SK-N-SH (cell line): ENCODE data around the gene ATP2B1. TPM values are rescaled to one million over a fixed set of nuclear protein-coding genes. Genes with fewer than 3 reads are reported as not detected.

ENCODE experiments used
- CTCF ChIA-PET: fragments of 300-600, 350-600 bp; formaldehyde crosslinking; extraction: SDS; loops from one replicate; lab custom pipeline; 2021; lab: Yijun Ruan, JAX
- POLR2A ChIA-PET: fragments of 350-600 bp; sonication (Branson Sonifier 250); formaldehyde crosslinking; extraction: SDS; loops from one replicate; lab custom pipeline; 2020; ENCODE audit warnings: antibody characterized with exemption, inconsistent platforms; lab: Yijun Ruan, JAX
- DNase-seq: peaks from one replicate; pipeline ENCODE4 v3.0.0; 2012
- H2AFZ ChIP-seq: fragments of 200-600 bp; sonication (generic); 2 replicates; pipeline ENCODE4 v1.8.1; 2016; ENCODE audit warnings: antibody characterized with exemption, mild to moderate bottlenecking, low read depth
- H3F3A ChIP-seq: fragments of 200-600 bp; sonication (generic); replicated peaks from 2 replicates; pipeline ENCODE3; 2016; ENCODE audit warnings: antibody characterized with exemption, mild to moderate bottlenecking; ENCODE audit not compliant: insufficient read depth
- H3K27ac ChIP-seq, 2 experiments: fragments of 200-500 bp in 1 of 2; fragments of 200-600 bp in 1 of 2; sonication (Bioruptor generic) in 1 of 2; sonication (generic), shearing (Covaris generic) in 1 of 2; 2 replicates each; pipeline versions ENCODE4 v1.5.1 to v1.6.1; 2014 to 2016; ENCODE audit warnings: low read depth in 2 of 2, inconsistent platforms in 1 of 2, low read length in 1 of 2, mild to moderate bottlenecking in 1 of 2, mixed read lengths in 1 of 2
- H3K27me3 ChIP-seq: fragments of 200-600 bp; sonication (generic), shearing (Covaris generic); 2 replicates; pipeline ENCODE4 v1.6.1; 2016; ENCODE audit warnings: mixed run types; ENCODE audit not compliant: insufficient read depth
- H3K36me3 ChIP-seq, 2 experiments: fragments of 200-500 bp in 1 of 2; fragments of 200-600 bp in 1 of 2; sonication (Bioruptor generic) in 1 of 2; sonication (generic) in 1 of 2; replicated peaks in 1 of 2; 2 replicates each; pipeline versions ENCODE3 to v1.5.1; 2014 to 2016; ENCODE audit warnings: low read length in 1 of 2, mild to moderate bottlenecking in 1 of 2; ENCODE audit not compliant: insufficient read depth in 2 of 2, control insufficient read depth in 1 of 2
- H3K4me1 ChIP-seq, 2 experiments: fragments of 200-500 bp in 1 of 2; fragments of 200-600 bp in 1 of 2; sonication (Bioruptor generic) in 1 of 2; sonication (generic), shearing (Covaris generic) in 1 of 2; 2 replicates each; pipeline versions ENCODE4 v1.5.1 to v1.6.1; 2014 to 2016; ENCODE audit warnings: low read depth in 1 of 2, low read length in 1 of 2, mixed run types in 1 of 2; ENCODE audit not compliant: insufficient read depth in 2 of 2, control insufficient read depth in 1 of 2
- H3K4me2 ChIP-seq: fragments of 200-600 bp; sonication (generic), shearing (Covaris generic); 2 replicates; pipeline ENCODE4 v1.6.1; 2017; ENCODE audit warnings: mixed run types
- H3K4me3 ChIP-seq, 2 experiments: fragments of 200-500 bp in 1 of 2; fragments of 200-600 bp in 1 of 2; sonication (Bioruptor generic) in 1 of 2; sonication (generic), shearing (Covaris generic) in 1 of 2; 2 replicates each; pipeline versions ENCODE4 v1.5.1 to v1.8.1; 2014 to 2016; ENCODE audit warnings: low read depth in 2 of 2, inconsistent platforms in 1 of 2, low read length in 1 of 2, mild to moderate bottlenecking in 1 of 2, mixed read lengths in 1 of 2, moderate library complexity in 1 of 2
- H3K79me2 ChIP-seq: fragments of 200-600 bp; sonication (generic); 2 replicates; pipeline ENCODE4 v1.8.1; 2017; ENCODE audit warnings: mild to moderate bottlenecking; ENCODE audit not compliant: insufficient read depth
- H3K9ac ChIP-seq: fragments of 200-600 bp; sonication (generic); 2 replicates; pipeline ENCODE4 v1.6.1; 2017; ENCODE audit warnings: mixed run types
- H3K9me2 ChIP-seq: fragments of 200-600 bp; sonication (generic); 2 replicates; pipeline ENCODE4 v1.6.1; 2017; ENCODE audit warnings: mixed run types
- H3K9me3 ChIP-seq: fragments of 200-600 bp; sonication (generic); 2 replicates; pipeline ENCODE4 v1.6.1; 2017; ENCODE audit warnings: mixed run types, mild to moderate bottlenecking, moderate library complexity
- H4K20me1 ChIP-seq: fragments of 200-600 bp; sonication (generic); 2 replicates; pipeline ENCODE4 v1.6.1; 2017; ENCODE audit warnings: mild to moderate bottlenecking, mixed run types; ENCODE audit not compliant: insufficient read depth
- CHD2 ChIP-seq: fragments of 150-350 bp; IDR thresholded peaks from 2 replicates; pipeline ENCODE4 v1.6.1; 2018; ENCODE audit warnings: low read length; ENCODE audit not compliant: partially characterized antibody
- EZH2phosphoT487 ChIP-seq: fragments of 200-600 bp; sonication (generic); IDR thresholded peaks from 2 replicates; pipeline ENCODE4 v1.6.1; 2017; ENCODE audit warnings: low read depth, mixed run types, mild to moderate bottlenecking, antibody characterized with exemption, moderate library complexity, borderline replicate concordance
- FOSL2 ChIP-seq: IDR thresholded peaks from 2 replicates; pipeline ENCODE4 v1.4.0; 2012; ENCODE audit warnings: low read depth, mild to moderate bottlenecking, moderate library complexity, borderline replicate concordance
- GABPA ChIP-seq: IDR thresholded peaks from 2 replicates; pipeline ENCODE4 v1.4.0; 2012; ENCODE audit warnings: low read depth, mild to moderate bottlenecking
- JUND ChIP-seq: IDR thresholded peaks from 2 replicates; pipeline ENCODE4 v1.4.0; 2012
- MEF2A ChIP-seq: IDR thresholded peaks from 2 replicates; pipeline ENCODE4 v1.4.0; 2012; ENCODE audit warnings: low read depth, borderline replicate concordance
- MXI1 ChIP-seq: IDR thresholded peaks from 2 replicates; pipeline ENCODE4 v1.6.1; 2012; ENCODE audit warnings: mild to moderate bottlenecking, low read depth, low read length, improper control_type of control experiment
- RXRA ChIP-seq: IDR thresholded peaks from 2 replicates; pipeline ENCODE4 v1.4.0; 2012; ENCODE audit warnings: low read depth, mild to moderate bottlenecking, borderline replicate concordance
- SMC3 ChIP-seq: IDR thresholded peaks from 2 replicates; pipeline ENCODE4 v1.6.1; 2012; ENCODE audit warnings: low read depth, low read length, improper control_type of control experiment
- TAF1 ChIP-seq: IDR thresholded peaks from 2 replicates; pipeline ENCODE4 v1.6.1; 2012; ENCODE audit warnings: low read depth, mild to moderate bottlenecking, low read length, moderate library complexity, borderline replicate concordance
- WGBS: methylation state at CpG from one replicate; pipeline ENCODE4 v1.1.6; 2017; ENCODE audit warnings: low lambda C conversion rate; 5-methylcytosine and 5-hydroxymethylcytosine counted together
- polyA plus RNA-seq, 3 experiments: library from polyadenylated mRNA; depleted of rRNA; stranded (reverse); fragments of >200 nt; gene quantifications; 2 replicates each; pipeline ENCODE4 v1.2.3, GENCODE V29; 2012
- TF ChIP-seq, protein P1 (sequence below): IDR thresholded peaks from 2 replicates; pipeline ENCODE4 v1.6.1; 2012; ENCODE audit warnings: mild to moderate bottlenecking, low read depth, low read length, moderate library complexity
- TF ChIP-seq, protein P2 (sequence below): fragments of 150-350 bp; IDR thresholded peaks from 2 replicates; pipeline ENCODE4 v1.6.1; 2017; ENCODE audit warnings: antibody characterized with exemption, low read length, low read depth, borderline replicate concordance
- TF ChIP-seq, protein P3 (sequence below): IDR thresholded peaks from 2 replicates; pipeline ENCODE4 v1.4.0; 2012; ENCODE audit warnings: low read depth, borderline replicate concordance
- TF ChIP-seq, protein P4 (sequence below): IDR thresholded peaks from 2 replicates; pipeline ENCODE4 v1.4.0; 2012; ENCODE audit warnings: low read depth
- TF ChIP-seq, protein P5 (sequence below): IDR thresholded peaks from 2 replicates; pipeline ENCODE4 v1.4.0; 2012; ENCODE audit warnings: low read depth, borderline replicate concordance

The ATP2B1 gene
- polyA plus RNA-seq, 1 of the 3 experiments (the other 2 are of a cell fraction) = 4.3 TPM

DNA sequence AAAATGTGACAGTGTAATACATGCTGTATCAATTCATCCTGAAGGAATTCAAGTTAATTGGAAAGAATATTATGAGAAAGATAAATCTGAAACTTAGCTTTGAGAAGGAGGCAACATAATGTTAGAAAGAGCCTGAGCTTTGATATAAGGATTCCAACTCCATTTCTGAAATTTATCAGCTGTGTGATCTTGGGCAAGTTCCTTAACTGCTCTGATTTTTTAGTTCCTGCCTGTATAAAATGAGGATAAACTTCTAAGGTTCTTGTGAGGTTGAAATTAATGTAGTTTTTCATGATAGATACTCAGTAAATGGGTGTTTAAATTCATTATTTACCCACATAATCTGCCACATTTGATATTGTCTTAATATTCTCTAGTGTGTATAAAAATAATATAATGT lies 14.6 kb upstream of the ATP2B1 start:
- POLR2A ChIA-PET = no interaction called here
- CTCF ChIA-PET = interaction anchor here (1.2 kb wide), 1 partner anchor 13 kb away, joined by 4 read pairs; no protein-coding TSS in a partner anchor
- no peak for DNase-seq

DNA sequence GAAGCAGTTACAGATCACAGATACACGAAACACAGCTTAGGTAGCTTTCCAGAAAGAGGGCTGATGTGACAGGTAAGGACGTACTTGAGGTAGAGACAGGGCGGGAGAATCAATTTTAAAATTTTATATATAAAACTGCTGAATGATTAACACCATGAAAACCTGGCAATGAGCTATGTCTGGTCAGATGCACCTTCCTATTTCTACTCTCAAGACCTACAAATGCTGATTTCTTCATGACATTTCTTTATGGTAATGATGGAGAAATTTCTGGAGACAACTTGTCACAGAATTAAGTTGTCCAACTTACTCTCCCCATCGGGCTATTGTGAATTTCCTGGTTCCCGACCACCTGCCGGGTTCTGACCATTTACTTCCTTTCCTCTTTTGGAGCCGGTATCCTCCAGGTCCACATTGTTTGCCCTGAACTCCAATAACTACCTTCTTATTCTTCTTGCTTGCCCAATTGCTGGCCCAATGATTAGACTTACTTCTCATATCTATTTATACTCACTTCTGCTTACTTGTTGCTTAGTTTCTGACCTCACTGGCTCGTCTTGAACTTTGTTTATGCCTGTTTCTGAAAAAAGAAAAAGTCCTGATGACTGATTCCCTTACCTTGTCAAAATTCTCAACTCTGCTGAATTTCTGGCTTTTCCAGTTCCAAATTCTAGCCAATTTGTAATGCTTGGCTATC lies 12.8 kb upstream of the ATP2B1 start:
- Histone ChIP-seq H3K27me3 (no peaks in the 10 kb centered on the region), H4K20me1 (no peaks in the 10 kb centered on the region), H3K9ac (no peak overlapping the region), H3K79me2 (no peaks in the 10 kb centered on the region), H3F3A (no peaks in the 10 kb centered on the region), H3K9me2 (no peaks in the 10 kb centered on the region), H3K4me3 (no peak overlapping the region), H3K4me1 (no peaks in the 10 kb centered on the region), H3K27ac (no peak overlapping the region), H3K4me2 (no peak overlapping the region), H2AFZ (no peak overlapping the region), H3K9me3 (no peaks in the 10 kb centered on the region), H3K36me3 (no peaks in the 10 kb centered on the region)
- no peak for DNase-seq
- TF ChIP-seq, protein P1, sequence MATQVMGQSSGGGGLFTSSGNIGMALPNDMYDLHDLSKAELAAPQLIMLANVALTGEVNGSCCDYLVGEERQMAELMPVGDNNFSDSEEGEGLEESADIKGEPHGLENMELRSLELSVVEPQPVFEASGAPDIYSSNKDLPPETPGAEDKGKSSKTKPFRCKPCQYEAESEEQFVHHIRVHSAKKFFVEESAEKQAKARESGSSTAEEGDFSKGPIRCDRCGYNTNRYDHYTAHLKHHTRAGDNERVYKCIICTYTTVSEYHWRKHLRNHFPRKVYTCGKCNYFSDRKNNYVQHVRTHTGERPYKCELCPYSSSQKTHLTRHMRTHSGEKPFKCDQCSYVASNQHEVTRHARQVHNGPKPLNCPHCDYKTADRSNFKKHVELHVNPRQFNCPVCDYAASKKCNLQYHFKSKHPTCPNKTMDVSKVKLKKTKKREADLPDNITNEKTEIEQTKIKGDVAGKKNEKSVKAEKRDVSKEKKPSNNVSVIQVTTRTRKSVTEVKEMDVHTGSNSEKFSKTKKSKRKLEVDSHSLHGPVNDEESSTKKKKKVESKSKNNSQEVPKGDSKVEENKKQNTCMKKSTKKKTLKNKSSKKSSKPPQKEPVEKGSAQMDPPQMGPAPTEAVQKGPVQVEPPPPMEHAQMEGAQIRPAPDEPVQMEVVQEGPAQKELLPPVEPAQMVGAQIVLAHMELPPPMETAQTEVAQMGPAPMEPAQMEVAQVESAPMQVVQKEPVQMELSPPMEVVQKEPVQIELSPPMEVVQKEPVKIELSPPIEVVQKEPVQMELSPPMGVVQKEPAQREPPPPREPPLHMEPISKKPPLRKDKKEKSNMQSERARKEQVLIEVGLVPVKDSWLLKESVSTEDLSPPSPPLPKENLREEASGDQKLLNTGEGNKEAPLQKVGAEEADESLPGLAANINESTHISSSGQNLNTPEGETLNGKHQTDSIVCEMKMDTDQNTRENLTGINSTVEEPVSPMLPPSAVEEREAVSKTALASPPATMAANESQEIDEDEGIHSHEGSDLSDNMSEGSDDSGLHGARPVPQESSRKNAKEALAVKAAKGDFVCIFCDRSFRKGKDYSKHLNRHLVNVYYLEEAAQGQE = no peak
- TF ChIP-seq, protein P2, sequence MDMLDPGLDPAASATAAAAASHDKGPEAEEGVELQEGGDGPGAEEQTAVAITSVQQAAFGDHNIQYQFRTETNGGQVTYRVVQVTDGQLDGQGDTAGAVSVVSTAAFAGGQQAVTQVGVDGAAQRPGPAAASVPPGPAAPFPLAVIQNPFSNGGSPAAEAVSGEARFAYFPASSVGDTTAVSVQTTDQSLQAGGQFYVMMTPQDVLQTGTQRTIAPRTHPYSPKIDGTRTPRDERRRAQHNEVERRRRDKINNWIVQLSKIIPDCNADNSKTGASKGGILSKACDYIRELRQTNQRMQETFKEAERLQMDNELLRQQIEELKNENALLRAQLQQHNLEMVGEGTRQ = no peak
- TF ChIP-seq SMC3 (no peak), MEF2A (no peak), FOSL2 (no peak), TAF1 (no peak), MXI1 (no peak), RXRA (no peak), CHD2 (no peak), GABPA (no peak), EZH2phosphoT487 (no peak)
- TF ChIP-seq, protein P3, sequence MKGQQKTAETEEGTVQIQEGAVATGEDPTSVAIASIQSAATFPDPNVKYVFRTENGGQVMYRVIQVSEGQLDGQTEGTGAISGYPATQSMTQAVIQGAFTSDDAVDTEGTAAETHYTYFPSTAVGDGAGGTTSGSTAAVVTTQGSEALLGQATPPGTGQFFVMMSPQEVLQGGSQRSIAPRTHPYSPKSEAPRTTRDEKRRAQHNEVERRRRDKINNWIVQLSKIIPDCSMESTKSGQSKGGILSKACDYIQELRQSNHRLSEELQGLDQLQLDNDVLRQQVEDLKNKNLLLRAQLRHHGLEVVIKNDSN = no peak
- 78% methylated on average over 8 of the region's 8 CpGs for WGBS
- POLR2A ChIA-PET = interaction anchor here (1.9 kb wide), 1 partner anchor 12 kb away, joined by 6 read pairs; no protein-coding TSS in a partner anchor
- CTCF ChIA-PET = no interaction called here

More for the DNA sequence above, 14.6 kb upstream of the ATP2B1 start:
- no peaks in the 10 kb centered on the region for H3K9me2 ChIP-seq
- H3K9ac ChIP-seq = no peak overlapping the region
- TF ChIP-seq JUND = no peak
- no peak for TF ChIP-seq CHD2
- no peak for TF ChIP-seq SMC3
- TF ChIP-seq, protein P4, sequence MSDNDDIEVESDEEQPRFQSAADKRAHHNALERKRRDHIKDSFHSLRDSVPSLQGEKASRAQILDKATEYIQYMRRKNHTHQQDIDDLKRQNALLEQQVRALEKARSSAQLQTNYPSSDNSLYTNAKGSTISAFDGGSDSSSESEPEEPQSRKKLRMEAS = no peak
- TF ChIP-seq, protein P5, sequence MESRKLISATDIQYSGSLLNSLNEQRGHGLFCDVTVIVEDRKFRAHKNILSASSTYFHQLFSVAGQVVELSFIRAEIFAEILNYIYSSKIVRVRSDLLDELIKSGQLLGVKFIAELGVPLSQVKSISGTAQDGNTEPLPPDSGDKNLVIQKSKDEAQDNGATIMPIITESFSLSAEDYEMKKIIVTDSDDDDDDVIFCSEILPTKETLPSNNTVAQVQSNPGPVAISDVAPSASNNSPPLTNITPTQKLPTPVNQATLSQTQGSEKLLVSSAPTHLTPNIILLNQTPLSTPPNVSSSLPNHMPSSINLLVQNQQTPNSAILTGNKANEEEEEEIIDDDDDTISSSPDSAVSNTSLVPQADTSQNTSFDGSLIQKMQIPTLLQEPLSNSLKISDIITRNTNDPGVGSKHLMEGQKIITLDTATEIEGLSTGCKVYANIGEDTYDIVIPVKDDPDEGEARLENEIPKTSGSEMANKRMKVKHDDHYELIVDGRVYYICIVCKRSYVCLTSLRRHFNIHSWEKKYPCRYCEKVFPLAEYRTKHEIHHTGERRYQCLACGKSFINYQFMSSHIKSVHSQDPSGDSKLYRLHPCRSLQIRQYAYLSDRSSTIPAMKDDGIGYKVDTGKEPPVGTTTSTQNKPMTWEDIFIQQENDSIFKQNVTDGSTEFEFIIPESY = no peak
- no peaks in the 10 kb centered on the region for H4K20me1 ChIP-seq
- H3K27me3 ChIP-seq = no peaks in the 10 kb centered on the region
- no peaks in the 10 kb centered on the region for H3K79me2 ChIP-seq
- H3K27ac ChIP-seq = no peak overlapping the region
- H3K36me3 ChIP-seq = no peaks in the 10 kb centered on the region
- no peaks in the 10 kb centered on the region for H3F3A ChIP-seq
- H3K4me2 ChIP-seq = no peak overlapping the region
- no peaks in the 10 kb centered on the region for H3K4me1 ChIP-seq
- no peak overlapping the region for H2AFZ ChIP-seq
- no peaks in the 10 kb centered on the region for H3K9me3 ChIP-seq
- H3K4me3 ChIP-seq = no peak overlapping the region
